Endothelial cell of umbilical vein (primary cell): ENCODE measurements around the gene PSMA7.

Experiments used
- CTCF ChIP-seq, 2 donors: IDR thresholded peaks; 1 replicate in 1 of 2; 2 replicates in 1 of 2; pipeline ENCODE4 v1.5.1; 2011; ENCODE audit warnings: low read length in 2 of 2, mild to moderate bottlenecking in 2 of 2, moderate library complexity in 2 of 2, control low read depth in 1 of 2, inconsistent platforms in 1 of 2, low read depth in 1 of 2; ENCODE audit not compliant: insufficient read depth in 1 of 2; ENCODE audit errors: extremely low read depth in 1 of 2
- EZH2 ChIP-seq: IDR thresholded peaks from 2 replicates; pipeline ENCODE4 v1.6.1; 2012; ENCODE audit warnings: borderline replicate concordance, low read depth, mild to moderate bottlenecking, moderate library complexity, low read length, inconsistent platforms; ENCODE audit not compliant: severe bottlenecking
- MAX ChIP-seq: IDR thresholded peaks from 2 replicates; pipeline ENCODE4 v1.6.1; 2011; ENCODE audit not compliant: insufficient read depth, insufficient read length
- MYC ChIP-seq: IDR thresholded peaks from one replicate; pipeline ENCODE4 v1.6.1; 2011; ENCODE audit warnings: mild to moderate bottlenecking, low read depth, low read length
- POLR2A ChIP-seq: IDR thresholded peaks from 2 replicates; pipeline ENCODE4 v1.6.1; 2012; ENCODE audit warnings: low read depth, mild to moderate bottlenecking, control low read depth, low read length
- POLR2AphosphoS5 ChIP-seq: IDR thresholded peaks from 2 replicates; pipeline ENCODE4 v1.6.1; 2012; ENCODE audit warnings: low read depth, mild to moderate bottlenecking, control low read depth, low read length, moderate library complexity; ENCODE audit not compliant: insufficient read depth

GRCh38 chr20:62158088-62158400 is 14.8 kb upstream of the PSMA7 start:
- TF ChIP-seq CTCF (IDR thresholded peaks at IDR 0.05; ENCODE audit: extremely low read depth in 1 of 2, insufficient read depth in 1 of 2, low read depth in 1 of 2, low read length in 2 of 2) (no peak), POLR2A (no peak), EZH2 (no peak), POLR2AphosphoS5 (no peak), MAX (no peak), MYC (no peak)
